IPS DF 4.7 (cell line): ENCODE measurements around the gene TACC3.

Source experiments
- DNase-seq: peaks from one replicate; pipeline ENCODE4 v3.0.0-alpha.2; 2013; ENCODE audit warnings: low spot score; ENCODE audit errors: extremely low read depth

Gene TACC3

GRCh38 chr4:1772853-1773538 lies 51.7 kb downstream of the TACC3 start:
- DNase-seq = no peak

DNA sequence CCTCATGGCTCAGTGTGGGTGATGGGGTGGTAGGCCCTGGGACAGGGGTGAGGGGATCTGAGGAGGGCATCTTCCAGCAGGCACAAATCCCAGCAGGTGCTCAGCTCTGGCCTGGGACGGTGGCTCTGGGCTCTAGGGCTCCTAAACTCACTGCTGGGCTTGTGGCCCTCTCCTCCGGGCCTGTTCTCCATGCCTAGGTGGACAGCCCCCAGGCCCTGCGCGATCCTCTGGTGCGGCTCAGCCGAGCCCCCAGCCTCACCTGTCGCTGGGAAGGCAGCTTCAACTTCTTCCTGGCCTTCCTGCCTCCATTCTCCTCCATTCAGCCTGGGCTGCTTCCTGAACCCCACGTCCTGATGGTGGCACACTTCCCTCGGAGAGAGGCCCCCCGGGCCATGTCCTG lies 52.4 kb downstream of the TACC3 start:
- no peak for DNase-seq

DNA sequence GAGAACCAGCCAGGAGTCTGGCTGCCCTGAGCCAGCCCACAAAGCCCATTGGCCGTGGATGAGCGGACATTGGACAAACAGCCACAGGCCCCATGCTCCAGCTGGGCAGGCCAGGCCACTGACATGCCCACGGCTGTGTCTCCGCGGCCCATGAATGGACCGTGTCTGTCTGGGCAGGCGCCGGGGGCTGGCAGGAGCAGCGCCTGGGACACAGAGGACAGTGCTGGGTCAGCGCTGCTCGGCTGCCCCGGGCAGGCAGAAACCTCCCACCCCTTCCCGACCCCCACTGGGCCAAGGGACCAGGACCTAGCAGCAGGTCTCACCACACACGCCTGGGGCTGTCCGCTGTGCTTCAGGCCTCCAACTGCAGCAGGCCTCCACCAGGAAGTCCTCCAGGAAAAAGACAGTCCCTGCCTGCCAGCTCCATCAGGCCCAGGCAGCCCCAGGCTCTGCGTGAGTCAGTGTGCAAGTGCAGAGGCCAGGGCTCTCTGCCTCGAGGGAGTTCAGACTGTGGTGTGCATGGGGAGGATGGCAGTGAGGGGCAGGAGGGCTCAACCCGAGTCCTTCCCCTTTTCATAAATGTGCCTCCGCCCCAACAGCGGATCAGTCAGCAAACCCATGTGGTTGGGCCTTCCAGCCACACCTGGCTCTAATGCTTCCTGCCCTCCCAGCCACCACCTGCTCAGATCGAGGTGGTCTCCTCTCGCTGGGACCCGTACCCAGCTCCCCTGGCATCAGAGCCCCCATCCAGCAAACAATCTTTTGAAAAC lies 54.6 kb downstream of the TACC3 start:
- no peak for DNase-seq

DNA sequence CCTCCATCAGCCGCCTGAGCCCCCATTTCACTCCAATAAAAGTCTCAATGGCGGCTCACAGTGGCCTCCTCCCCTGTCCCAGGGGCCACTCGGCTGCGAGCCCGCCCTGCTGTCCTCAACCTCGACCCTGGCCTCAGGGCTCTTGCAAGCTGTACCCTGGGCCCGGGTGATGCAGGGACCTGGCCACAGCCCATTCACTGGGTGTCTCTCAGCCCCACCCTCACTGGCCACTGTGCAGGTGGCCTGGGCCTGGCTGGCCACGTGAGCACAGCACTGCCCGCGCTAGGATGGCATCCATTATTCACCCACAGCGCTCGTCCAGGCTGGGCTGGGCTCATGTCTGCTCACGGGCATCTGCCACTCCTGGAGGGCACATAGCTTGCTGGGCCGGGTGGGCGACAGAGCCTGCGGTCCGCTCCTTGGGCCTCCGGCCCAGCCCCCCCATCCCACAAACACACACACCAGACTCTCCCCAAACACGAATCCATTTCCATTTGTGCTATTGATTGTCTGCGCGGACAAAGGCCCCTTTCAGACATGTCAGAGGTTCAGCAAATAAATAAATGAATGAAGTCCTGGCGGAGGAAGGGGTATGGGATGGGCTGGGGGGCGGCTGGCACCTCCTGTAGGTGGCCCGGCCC lies 55.3 kb downstream of the TACC3 start:
- DNase-seq = no peak

DNA sequence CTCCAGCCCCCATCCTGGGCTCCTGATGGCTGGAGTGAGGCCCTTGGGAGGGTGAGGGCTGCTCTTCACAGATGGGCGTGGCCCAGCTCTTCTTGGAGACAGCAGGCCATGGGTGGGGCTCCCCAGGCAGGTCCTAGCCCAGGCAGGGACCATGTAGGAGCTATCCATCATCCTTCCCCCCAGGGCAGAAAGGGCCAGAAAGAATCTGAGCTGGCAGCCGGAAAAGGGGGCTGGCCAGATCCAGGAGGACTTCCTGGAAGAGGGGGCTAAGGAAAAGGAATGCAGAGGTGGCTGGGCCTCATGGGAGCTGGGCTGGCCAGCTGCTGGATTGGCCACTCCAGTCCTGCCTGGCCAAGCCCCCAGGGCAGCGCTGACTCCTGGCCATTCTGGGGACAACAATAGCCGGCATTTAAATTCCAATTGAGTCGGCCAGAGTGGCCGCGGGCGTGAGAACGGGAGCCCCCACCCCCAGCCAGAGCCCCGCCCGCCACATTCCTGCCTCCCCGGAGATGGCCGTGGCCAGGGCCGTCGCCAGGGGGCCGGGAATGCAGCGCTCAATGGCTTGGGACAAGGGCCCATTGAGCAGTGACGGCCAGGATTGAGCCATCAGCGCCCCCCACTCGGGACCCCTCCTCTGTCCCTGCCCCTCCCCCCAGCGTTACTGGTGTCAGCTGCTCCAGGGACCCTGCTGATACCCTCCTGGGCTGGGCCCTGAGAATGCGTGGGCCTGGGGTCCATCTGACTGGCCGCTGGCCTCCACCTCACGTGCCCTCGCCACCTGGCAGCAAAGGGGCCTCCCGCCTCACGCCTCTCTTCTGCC lies 56.7 kb downstream of the TACC3 start:
- DNase-seq = no peak

GRCh38 chr4:1778642-1779392 lies 57.5 kb downstream of the TACC3 start:
- no peak for DNase-seq

DNA sequence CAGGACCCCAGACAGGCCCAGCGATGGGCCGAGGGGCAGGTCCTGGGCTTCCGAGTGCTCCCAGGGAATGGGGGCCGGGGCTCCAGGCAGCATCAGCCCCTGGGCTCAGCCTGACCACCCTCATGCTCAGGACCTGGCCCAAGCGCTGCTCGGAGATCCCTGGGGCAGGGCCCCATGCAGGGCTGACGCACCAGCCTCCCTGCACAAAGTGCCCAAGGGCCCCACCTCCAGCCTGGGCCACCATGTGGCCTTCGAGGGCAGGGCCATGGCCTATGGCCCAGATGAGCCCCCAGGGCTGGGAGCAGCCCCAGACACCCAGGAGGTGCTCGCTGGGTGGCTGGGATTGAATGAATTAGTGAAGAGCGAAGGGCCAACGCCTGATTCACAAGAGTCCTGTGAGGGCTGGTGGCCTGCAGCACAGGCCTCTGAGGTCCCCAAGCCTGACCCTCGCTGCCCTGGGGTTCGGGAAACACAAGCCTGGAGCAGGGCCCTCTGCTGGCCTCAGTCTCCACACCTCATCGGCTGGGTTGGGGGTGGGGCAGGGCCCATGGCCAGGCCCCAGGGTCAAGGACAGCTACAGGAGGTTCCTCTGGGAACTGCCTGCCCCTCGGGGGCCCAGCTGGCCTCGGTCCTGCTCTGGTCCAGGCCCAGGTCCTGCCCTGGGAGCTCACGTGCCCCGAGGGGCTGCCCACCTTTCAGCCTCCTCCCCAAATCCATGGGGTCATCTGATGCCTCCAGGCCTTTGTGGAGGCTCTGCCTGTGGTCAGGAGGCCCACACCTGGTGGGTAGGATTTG lies 58.5 kb downstream of the TACC3 start:
- no peak for DNase-seq

DNA sequence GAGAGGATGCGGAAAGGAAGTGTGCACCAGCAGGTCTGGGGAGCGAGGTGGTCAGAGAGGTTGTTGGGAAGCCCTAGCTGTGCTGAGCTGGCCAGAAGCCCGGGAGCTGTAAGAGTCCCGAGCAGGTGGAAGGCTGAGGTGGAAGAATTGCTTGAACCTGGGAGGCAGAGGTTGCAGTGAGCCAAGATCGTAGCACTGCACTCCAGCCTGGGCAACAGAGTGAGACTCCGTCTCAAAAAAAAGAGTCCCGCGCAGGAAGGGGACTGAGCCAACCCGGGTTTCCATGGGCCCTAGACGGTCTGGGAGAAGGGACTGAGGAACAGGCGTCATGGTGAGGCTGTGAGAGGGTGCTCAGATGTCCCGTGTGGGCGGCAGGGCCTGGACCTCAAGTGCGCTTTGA lies 59.1 kb downstream of the TACC3 start:
- DNase-seq = no peak

DNA sequence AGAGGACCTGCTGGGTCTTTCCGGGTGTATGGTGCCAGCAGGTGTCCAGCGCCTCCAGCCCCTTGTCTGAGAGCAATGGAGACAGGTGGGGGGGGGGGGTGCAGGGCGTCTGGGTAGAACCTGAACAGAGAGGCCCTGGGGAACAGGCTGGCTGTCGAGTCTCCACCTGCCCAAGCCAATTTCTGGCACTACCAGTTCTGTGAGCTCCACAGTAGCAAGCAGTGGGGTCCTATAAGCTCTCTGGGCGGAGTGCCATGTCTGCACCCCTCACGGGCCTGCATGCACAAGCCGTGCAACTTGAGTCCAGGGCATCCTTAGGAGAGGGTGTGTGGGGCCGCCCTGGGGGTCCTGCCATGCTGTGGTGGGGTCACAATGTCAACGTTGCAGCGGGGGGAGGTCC lies 61.7 kb downstream of the TACC3 start:
- no peak for DNase-seq

DNA sequence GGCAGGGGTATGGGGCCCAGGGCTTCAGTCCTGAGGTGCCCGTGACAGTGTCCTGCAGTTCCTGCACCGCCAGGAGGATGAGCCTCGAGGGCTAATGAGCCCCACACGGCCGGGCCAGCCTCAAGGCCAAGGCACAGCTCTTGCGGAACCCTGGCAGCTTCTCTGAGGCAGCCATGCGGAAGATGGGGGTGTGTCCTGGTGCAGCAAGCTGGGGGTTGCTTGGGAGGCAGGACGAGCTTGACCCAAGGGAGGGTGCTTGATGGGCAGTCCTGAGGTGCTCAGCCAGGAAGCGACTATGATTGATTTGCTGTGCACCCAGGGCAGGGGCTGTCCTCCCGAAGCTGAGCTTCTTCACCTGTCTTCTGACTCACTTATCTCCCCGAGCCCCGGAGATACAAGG lies 62.6 kb downstream of the TACC3 start:
- DNase-seq = no peak

DNA sequence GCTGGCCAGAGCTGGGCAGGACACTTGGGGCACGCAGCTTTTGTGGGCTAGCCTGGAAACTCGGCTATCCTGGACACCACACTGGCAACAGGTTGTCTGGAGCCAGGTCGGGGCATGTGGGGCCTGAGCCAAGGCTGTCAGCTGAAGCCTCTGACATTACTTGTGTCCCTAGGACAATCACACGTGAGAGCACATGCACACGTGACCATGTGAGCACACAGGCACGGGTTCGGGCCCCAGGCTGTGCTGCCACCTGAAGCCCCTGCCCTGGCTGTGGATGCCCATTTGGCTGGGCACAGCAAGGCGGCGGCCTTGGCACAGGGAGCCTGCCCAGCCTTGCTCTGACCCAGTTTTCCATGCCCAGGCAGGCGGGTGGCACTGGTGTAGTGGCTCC lies 63.1 kb downstream of the TACC3 start:
- DNase-seq = no peak

DNA sequence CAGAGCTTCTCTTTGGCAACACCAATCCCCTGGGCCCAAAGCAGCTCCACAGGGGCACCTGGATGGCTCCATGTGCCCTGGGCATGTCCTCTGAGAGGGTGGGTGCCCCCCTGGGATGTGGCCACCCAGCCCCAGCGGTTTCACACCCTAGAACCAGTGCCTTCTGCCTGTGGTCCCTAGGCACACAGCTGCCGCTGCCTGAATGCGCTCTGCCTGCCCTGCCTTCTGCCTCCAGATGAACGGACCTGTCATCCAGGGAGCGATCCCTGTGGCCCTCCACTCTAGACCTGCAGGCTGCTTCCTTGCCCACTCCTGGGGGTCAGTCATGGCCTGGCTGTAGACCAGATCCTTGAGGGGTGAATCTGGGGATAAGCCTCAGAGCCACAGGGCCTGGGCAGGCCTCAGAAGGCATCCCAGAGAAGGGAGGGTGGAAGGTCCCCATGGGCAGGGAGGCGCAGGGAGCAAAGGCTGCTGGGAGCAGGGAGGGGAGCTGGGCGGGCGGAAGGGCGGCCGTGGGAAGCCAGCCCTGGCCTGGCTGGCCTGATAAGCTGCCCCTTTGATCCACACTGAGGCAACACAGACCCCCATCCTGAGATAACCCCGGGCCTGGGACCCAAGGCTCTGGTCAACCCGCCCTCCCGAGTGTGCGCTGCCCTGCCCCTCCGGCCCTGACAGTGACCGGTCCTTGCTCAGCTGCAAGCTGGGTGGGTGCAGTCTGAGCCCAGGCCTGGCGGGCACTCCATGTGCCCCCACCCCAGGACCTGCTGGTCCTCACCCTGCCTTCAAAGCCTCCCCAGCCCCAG lies 63.7 kb downstream of the TACC3 start:
- no peak for DNase-seq

DNA sequence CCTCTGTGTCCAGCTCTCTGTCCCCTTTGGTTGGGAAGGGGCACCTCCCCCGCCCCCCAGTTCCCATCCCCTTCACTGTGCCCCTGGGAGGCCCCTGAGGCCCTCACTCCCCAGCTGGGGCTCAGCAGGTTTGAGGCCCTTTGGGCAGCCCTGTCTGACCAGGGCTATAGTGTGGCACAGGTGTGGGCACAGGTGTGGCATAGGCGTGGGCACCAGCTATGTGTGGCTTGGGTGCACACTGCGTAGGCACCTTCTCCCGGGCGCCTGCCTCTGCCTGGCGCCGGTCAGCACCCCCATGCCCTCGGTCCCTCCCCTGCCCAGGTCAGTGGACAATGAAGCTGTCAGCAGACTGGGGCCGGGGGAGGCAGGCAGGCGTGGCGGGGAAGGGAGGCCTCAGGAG lies 64.3 kb downstream of the TACC3 start:
- no peak for DNase-seq

GRCh38 chr4:1786544-1787362 lies 65.4 kb downstream of the TACC3 start:
- DNase-seq = no peak

DNA sequence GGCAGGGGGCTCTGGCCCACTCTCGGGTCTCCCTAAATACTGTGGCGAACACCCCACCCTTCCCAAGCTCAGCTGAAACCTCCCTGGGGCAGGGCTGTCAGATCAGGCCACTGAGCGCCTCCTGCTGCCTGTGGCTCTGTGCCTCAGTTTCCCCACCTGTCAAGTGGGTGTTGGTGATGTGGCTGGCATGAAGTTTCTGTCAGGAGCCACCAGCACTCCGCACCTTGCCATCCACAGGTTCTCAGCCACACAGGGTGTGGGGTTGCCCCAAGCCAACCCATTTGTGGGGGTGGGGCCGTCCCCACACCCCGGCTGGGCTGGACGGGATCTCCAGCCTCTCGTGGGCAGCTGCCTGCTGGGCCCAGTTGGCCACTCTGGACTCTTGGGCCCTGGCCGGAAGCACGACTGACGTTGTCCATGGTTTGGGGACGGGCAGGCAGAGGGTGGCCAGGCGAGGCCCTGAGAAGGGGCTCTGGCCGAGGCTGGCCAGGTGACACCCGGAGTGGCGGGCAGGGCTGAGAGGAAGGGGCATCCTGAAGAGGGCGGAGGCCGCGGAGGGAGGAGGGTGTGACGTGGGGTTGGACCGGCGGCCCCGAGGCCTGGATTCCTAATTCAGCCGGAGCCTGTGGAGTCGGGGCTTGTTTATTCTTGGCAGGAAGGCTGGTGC lies 66.2 kb downstream of the TACC3 start:
- DNase-seq = no peak

DNA sequence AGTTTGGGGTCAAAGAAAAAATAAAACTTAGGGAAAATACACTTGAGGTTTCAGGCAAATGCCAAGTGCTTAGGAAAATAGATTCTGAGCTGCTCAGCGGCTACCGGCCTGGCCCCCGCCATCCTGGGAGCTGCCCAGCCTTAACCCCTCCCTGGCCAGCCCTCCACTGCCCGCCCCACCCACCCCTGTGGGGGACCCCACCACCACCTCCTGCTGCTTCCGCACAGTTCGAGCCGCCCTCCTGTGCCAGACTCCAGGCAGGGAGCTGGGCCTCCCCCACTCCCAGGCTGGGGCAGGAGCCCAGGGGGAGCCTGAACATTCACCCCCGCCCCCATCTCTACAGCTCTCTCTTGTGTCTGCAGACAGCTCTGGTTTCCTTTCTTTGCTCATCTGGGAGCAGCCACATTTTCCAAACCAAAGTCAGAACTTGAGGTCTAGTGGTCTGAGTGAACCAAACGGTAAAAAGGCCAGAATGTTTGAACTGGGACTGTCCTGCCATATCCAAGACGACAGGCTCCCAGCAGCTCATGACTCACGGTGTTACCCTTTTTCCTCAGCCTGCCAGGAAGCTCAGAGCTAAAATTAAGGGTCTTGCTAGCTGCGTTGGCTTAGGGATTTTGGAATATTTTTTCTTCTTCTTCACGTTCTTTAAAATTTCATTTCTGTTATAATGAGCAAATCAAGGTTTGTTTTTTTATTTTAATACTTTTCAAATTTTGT lies 67.1 kb downstream of the TACC3 start:
- DNase-seq = no peak

- no peak for DNase-seq
Observed at GRCh38 chr4:1789552-1789951, 68.2 kb downstream of the TACC3 start.
